Mucosa of rectum (tissue), 2 donors: ENCODE data around the gene REEP3.
"Not testable (repeated sequence)": the region's sequence is repeated elsewhere in the genome, so short reads cannot be mapped to it uniquely, and the experiment has no call there.

Experiments used
- H3K27ac ChIP-seq, 2 donors: one replicate each; pipeline ENCODE4 v1.7.0; 2013; ENCODE audit warnings: inconsistent platforms in 2 of 2, low read depth in 2 of 2, low read length in 2 of 2
- H3K27me3 ChIP-seq, 2 donors: one replicate each; pipeline ENCODE4 v1.7.0; 2013; ENCODE audit warnings: low read length in 2 of 2; ENCODE audit not compliant: control insufficient read depth in 2 of 2, insufficient read depth in 2 of 2
- H3K36me3 ChIP-seq, 2 donors: one replicate each; pipeline ENCODE4 v1.7.0; 2013; ENCODE audit warnings: low read length in 2 of 2; ENCODE audit not compliant: control insufficient read depth in 2 of 2, insufficient read depth in 2 of 2
- H3K4me1 ChIP-seq, 2 donors: one replicate each; pipeline ENCODE4 v1.7.0; 2013; ENCODE audit warnings: low read length in 2 of 2, mild to moderate bottlenecking in 1 of 2; ENCODE audit not compliant: control insufficient read depth in 2 of 2, insufficient read depth in 2 of 2
- H3K4me3 ChIP-seq, 2 donors: one replicate each; pipeline ENCODE4 v1.7.0; 2013; ENCODE audit warnings: low read length in 2 of 2
- H3K9ac ChIP-seq, 2 donors: one replicate each; pipeline ENCODE4 v1.7.0; 2013; ENCODE audit warnings: low read length in 2 of 2, low read depth in 1 of 2, mild to moderate bottlenecking in 1 of 2
- H3K9me3 ChIP-seq, 2 donors: one replicate each; pipeline ENCODE4 v1.7.0; 2013; ENCODE audit warnings: low read length in 2 of 2; ENCODE audit not compliant: control insufficient read depth in 2 of 2
- donor health status: healthy.
- donor health status: Normal muscosa, but diverticular disease.

REEP3 gene

GRCh38 chr10:63561341-63561740, 40.1 kb downstream of the REEP3 start:
- no peaks in the 10 kb centered on the region for H3K9me3 ChIP-seq
- H3K27me3 ChIP-seq: no peaks in the 10 kb centered on the region
- H3K4me3 ChIP-seq: no peak overlapping the region
- no peaks in the 10 kb centered on the region for H3K4me1 ChIP-seq
- H3K36me3 ChIP-seq: no peaks in the 10 kb centered on the region
- H3K27ac ChIP-seq: no peak overlapping the region
- no peak overlapping the region for H3K9ac ChIP-seq

- Histone ChIP-seq H3K9ac (no peak overlapping the region), H3K4me3 (no peak overlapping the region), H3K4me1 (no peaks in the 10 kb centered on the region), H3K27me3 (no peaks in the 10 kb centered on the region), H3K9me3 (no peaks in the 10 kb centered on the region), H3K27ac (no peak overlapping the region), H3K36me3 (no peaks in the 10 kb centered on the region)
Measured at GRCh38 chr10:63562391-63562790, 41.2 kb downstream of the REEP3 start.

- H3K9ac ChIP-seq: no peak overlapping the region
- no peaks in the 10 kb centered on the region for H3K36me3 ChIP-seq
- H3K27ac ChIP-seq: no peak overlapping the region
- no peak overlapping the region for H3K4me3 ChIP-seq
- H3K9me3 ChIP-seq: no peaks in the 10 kb centered on the region
- no peaks in the 10 kb centered on the region for H3K27me3 ChIP-seq
- H3K4me1 ChIP-seq: no peaks in the 10 kb centered on the region
Measured at GRCh38 chr10:63562857-63563256, 41.7 kb downstream of the REEP3 start.

DNA sequence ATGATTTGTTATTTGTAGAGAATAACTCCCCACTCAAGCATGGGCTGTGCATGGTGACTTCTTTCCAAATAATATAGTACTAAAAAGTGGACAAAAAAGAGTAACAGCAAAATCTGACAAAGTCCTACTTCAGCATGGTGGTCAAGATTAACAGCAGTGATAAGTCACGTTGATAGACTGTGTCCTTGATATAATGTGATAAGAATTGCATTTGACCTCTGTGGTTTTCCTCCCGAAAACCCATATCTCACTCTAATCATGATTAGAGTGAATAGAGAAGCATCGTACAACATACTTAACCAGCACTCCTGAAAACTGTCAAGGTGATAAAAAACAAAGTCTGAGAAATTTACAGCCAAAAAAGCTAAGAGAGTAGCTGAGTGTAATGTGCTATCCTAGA, 42.4 kb downstream of the REEP3 start:
- no peak overlapping the region for H3K27ac ChIP-seq
- H3K4me1 ChIP-seq: no peaks in the 10 kb centered on the region
- no peak overlapping the region for H3K9ac ChIP-seq
- no peaks in the 10 kb centered on the region for H3K36me3 ChIP-seq
- H3K9me3 ChIP-seq: no peaks in the 10 kb centered on the region
- no peak overlapping the region for H3K4me3 ChIP-seq
- H3K27me3 ChIP-seq: no peaks in the 10 kb centered on the region

GRCh38 chr10:63564731-63565130, 43.5 kb downstream of the REEP3 start:
- H3K4me3 ChIP-seq, H3K9ac ChIP-seq, H3K9me3 ChIP-seq, H3K4me1 ChIP-seq, H3K27ac ChIP-seq, H3K27me3 ChIP-seq, H3K36me3 ChIP-seq: not testable (repeated sequence)

GRCh38 chr10:63573068-63573697, 52.0 kb downstream of the REEP3 start:
- H3K4me3 ChIP-seq: no peak overlapping the region
- H3K27me3 ChIP-seq: no peaks in the 10 kb centered on the region
- H3K9ac ChIP-seq: no peak overlapping the region
- peaks cover 0 to 6% of the 10 kb centered on the region in 2 donors for H3K4me1 ChIP-seq
- no peaks in the 10 kb centered on the region for H3K9me3 ChIP-seq
- H3K36me3 ChIP-seq: peaks cover 0 to 3% of the 10 kb centered on the region in 2 donors
- peak overlapping the region; percentile 32 to 44 for H3K27ac ChIP-seq

- H3K9me3 ChIP-seq: no peaks in the 10 kb centered on the region
- H3K27me3 ChIP-seq: no peaks in the 10 kb centered on the region
- no peak overlapping the region for H3K9ac ChIP-seq
- H3K27ac ChIP-seq: no peak overlapping the region
- H3K36me3 ChIP-seq: peaks cover 0 to 3% of the 10 kb centered on the region in 2 donors
- no peak overlapping the region for H3K4me3 ChIP-seq
- H3K4me1 ChIP-seq: peaks cover 0 to 6% of the 10 kb centered on the region in 2 donors
Measured at GRCh38 chr10:63574011-63574410, 52.8 kb downstream of the REEP3 start.

DNA sequence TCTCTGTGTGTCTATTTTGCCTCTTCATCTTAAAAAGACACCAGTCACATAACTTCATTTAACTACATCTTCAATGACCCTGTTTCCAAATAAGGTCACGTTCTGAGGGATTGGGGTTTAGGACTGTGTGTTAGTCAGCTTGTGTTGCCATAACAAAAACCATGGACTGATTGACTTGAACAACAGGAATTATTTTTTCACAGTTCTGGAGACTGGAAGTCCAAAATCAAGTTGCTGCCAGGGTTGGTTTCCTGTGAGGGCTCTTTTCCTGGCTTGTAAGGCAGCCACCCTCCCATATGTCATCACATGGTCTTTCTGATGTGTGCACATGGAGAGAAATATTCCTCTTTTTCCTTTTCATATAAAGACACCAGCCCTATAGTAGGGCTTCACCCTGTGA, 55.3 kb downstream of the REEP3 start:
- no peaks in the 10 kb centered on the region for H3K36me3 ChIP-seq
- H3K27ac ChIP-seq: no peak overlapping the region
- no peaks in the 10 kb centered on the region for H3K27me3 ChIP-seq
- H3K9ac ChIP-seq: no peak overlapping the region
- no peaks in the 10 kb centered on the region for H3K9me3 ChIP-seq
- peaks cover 0 to 6% of the 10 kb centered on the region in 2 donors for H3K4me1 ChIP-seq
- H3K4me3 ChIP-seq: no peak overlapping the region

DNA sequence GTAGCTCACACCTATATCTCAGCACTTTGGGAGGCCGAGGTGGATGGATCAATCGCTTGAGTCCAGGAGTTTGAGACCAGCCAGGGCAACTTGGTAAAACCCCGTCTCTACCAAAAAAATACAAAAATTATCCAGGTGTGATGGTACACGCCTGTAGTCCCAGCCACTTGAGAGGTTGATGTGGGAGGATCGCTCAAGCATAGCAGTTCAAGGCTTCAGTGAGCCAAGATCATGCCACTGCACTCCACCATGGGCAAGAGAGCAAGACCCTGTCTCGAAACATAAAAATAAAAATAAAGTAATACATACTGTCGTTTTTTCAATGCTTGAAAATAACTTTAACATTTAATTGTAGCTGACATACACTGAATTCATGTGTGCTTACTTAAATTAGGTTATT, 57.3 kb downstream of the REEP3 start:
- Histone ChIP-seq H3K27ac (no peak overlapping the region), H3K4me1 (peaks cover 0 to 2% of the 10 kb centered on the region in 2 donors)

GRCh38 chr10:63579371-63580014, 58.3 kb downstream of the REEP3 start:
- peak overlapping the region in 1 of 2 donors; percentile 15 for H3K27ac ChIP-seq
- H3K9ac ChIP-seq: no peak overlapping the region
- no peaks in the 10 kb centered on the region for H3K4me1 ChIP-seq
- no peak overlapping the region for H3K4me3 ChIP-seq
- H3K27me3 ChIP-seq: no peaks in the 10 kb centered on the region
- H3K36me3 ChIP-seq: no peaks in the 10 kb centered on the region
- H3K9me3 ChIP-seq: no peaks in the 10 kb centered on the region

More for the DNA sequence above, 57.3 kb downstream of the REEP3 start:
- Histone ChIP-seq H3K4me3 (no peak overlapping the region), H3K27me3 (no peaks in the 10 kb centered on the region), H3K36me3 (no peaks in the 10 kb centered on the region), H3K9me3 (no peaks in the 10 kb centered on the region), H3K9ac (no peak overlapping the region)
